Trophoblast cell (in vitro differentiated cells and primary cell): ENCODE data around the gene CCSER2.

ENCODE experiments used
- DNase-seq, 2 donors: peaks; one replicate each; pipeline ENCODE4 v3.0.0-alpha.2; 2016
- H2AFZ ChIP-seq: 2 replicates; pipeline ENCODE4 v1.6.1; 2013; ENCODE audit warnings: low read length, moderate library complexity, mild to moderate bottlenecking; ENCODE audit not compliant: insufficient read depth, poor library complexity
- H2AK5ac ChIP-seq: 2 replicates; pipeline ENCODE4 v1.6.1; 2013; ENCODE audit warnings: mild to moderate bottlenecking, low read length
- H2BK120ac ChIP-seq: 2 replicates; pipeline ENCODE4 v1.6.1; 2013; ENCODE audit warnings: low read length, mild to moderate bottlenecking, moderate library complexity; ENCODE audit not compliant: insufficient read depth, poor library complexity
- H2BK12ac ChIP-seq: 2 replicates; pipeline ENCODE4 v1.6.1; 2013; ENCODE audit warnings: mild to moderate bottlenecking, low read length, moderate library complexity
- H2BK5ac ChIP-seq: 2 replicates; pipeline ENCODE4 v1.6.1; 2013; ENCODE audit warnings: low read length, low read depth, moderate library complexity, mild to moderate bottlenecking; ENCODE audit not compliant: poor library complexity
- H3K14ac ChIP-seq: 2 replicates; pipeline ENCODE4 v1.6.1; 2013; ENCODE audit warnings: mild to moderate bottlenecking, low read length
- H3K18ac ChIP-seq: 2 replicates; pipeline ENCODE4 v1.6.1; 2013; ENCODE audit warnings: mild to moderate bottlenecking, low read length
- H3K23ac ChIP-seq: 2 replicates; pipeline ENCODE4 v1.6.1; 2013; ENCODE audit warnings: low read length
- H3K27ac ChIP-seq: 2 replicates; pipeline ENCODE4 v1.5.1; 2013; ENCODE audit warnings: low read depth, mild to moderate bottlenecking, inconsistent platforms, low read length, moderate library complexity
- H3K27me3 ChIP-seq: 2 replicates; pipeline ENCODE4 v1.6.1; 2013; ENCODE audit warnings: inconsistent platforms, mild to moderate bottlenecking, low read length, moderate library complexity; ENCODE audit not compliant: insufficient read depth
- H3K36me3 ChIP-seq, 2 experiments: 1 replicate in 1 of 2; 2 replicates in 1 of 2; pipeline ENCODE4 v1.6.1; 2013; ENCODE audit warnings: low read length in 2 of 2, mild to moderate bottlenecking in 2 of 2, moderate library complexity in 1 of 2; ENCODE audit not compliant: insufficient read depth in 2 of 2, control insufficient read depth in 1 of 2
- H3K4ac ChIP-seq: 2 replicates; pipeline ENCODE4 v1.6.1; 2013; ENCODE audit warnings: low read depth, mild to moderate bottlenecking, low read length, moderate library complexity
- H3K4me1 ChIP-seq, 2 experiments: 1 replicate in 1 of 2; 2 replicates in 1 of 2; pipeline ENCODE4 v1.6.1; 2013; ENCODE audit warnings: low read length in 2 of 2, mild to moderate bottlenecking in 2 of 2, moderate library complexity in 1 of 2; ENCODE audit not compliant: insufficient read depth in 2 of 2, control insufficient read depth in 1 of 2
- H3K4me2 ChIP-seq: 2 replicates; pipeline ENCODE4 v1.6.1; 2013; ENCODE audit warnings: inconsistent platforms, mild to moderate bottlenecking, low read length, moderate library complexity
- H3K4me3 ChIP-seq: 2 replicates; pipeline ENCODE4 v1.5.1; 2013; ENCODE audit warnings: mild to moderate bottlenecking, low read depth, low read length, inconsistent platforms
- H3K79me1 ChIP-seq: one replicate; pipeline ENCODE4 v1.6.1; 2013; ENCODE audit warnings: low read length
- H3K79me2 ChIP-seq: 2 replicates; pipeline ENCODE4 v1.6.1; 2013; ENCODE audit warnings: low read length, mild to moderate bottlenecking; ENCODE audit not compliant: control insufficient read depth, insufficient read depth, poor library complexity
- H3K9ac ChIP-seq: 2 replicates; pipeline ENCODE4 v1.6.1; 2013; ENCODE audit warnings: mild to moderate bottlenecking, low read length
- H3K9me3 ChIP-seq: 2 replicates; pipeline ENCODE4 v1.6.1; 2013; ENCODE audit warnings: low read depth, mild to moderate bottlenecking, control low read depth, inconsistent platforms, low read length; ENCODE audit not compliant: insufficient read depth
- H4K12ac ChIP-seq: 2 replicates; pipeline ENCODE4 v1.6.1; 2013; ENCODE audit warnings: low read depth, mild to moderate bottlenecking, low read length, moderate library complexity
- H4K8ac ChIP-seq: 2 replicates; pipeline ENCODE4 v1.6.1; 2013; ENCODE audit warnings: low read depth, mild to moderate bottlenecking, low read length, moderate library complexity
- H4K91ac ChIP-seq: one replicate; pipeline ENCODE4 v1.6.1; 2013; ENCODE audit warnings: low read depth, mild to moderate bottlenecking, low read length, moderate library complexity
- WGBS: extraction: QIAGEN DNeasy Blood & Tissue Kit; methylation state at CpG from one replicate; pipeline ENCODE4 v1.1.7; 2013; ENCODE audit warnings: missing lambda C conversion rate; ENCODE audit not compliant: insufficient read length, insufficient coverage; ENCODE audit errors: extremely low coverage; 5-methylcytosine and 5-hydroxymethylcytosine counted together

The CCSER2 gene

DNA sequence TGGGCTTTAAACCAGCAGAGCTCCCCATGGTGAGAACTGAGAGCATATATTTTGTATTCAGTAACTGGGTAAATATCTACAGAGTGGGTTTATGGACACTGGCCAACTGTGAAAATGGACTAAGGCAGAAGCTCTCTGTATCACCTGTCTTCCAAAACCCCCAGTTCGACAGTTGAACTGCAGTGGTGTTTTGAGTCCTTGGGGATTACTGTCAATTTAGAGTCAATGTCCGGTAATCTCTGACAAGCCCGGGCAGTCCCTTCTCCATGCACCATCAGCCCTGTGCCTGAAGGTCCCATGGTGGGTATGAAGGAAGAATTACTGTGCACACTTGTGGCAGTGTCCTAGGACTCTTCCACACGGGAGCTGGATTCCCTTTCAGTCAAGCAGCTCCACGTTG, 235.0 kb downstream of the CCSER2 start:
- Histone ChIP-seq H3K27me3 (no peaks in the 10 kb centered on the region), H4K91ac (no peak overlapping the region), H3K23ac (no peak overlapping the region), H3K27ac (no peak overlapping the region), H3K4me3 (no peak overlapping the region), H3K4me2 (no peak overlapping the region), H3K18ac (no peak overlapping the region), H4K8ac (no peak overlapping the region), H3K4me1 (no peaks in the 10 kb centered on the region), H3K36me3 (no peaks in the 10 kb centered on the region), H2BK120ac (no peak overlapping the region), H3K4ac (no peak overlapping the region), H4K12ac (no peak overlapping the region), H2BK12ac (no peak overlapping the region), H2AK5ac (no peak overlapping the region), H3K79me2 (no peaks in the 10 kb centered on the region), H3K79me1 (no peaks in the 10 kb centered on the region), H3K9me3 (no peaks in the 10 kb centered on the region), H3K9ac (no peak overlapping the region), H2AFZ (no peak overlapping the region), H2BK5ac (no peak overlapping the region), H3K14ac (no peak overlapping the region)
- no peak for DNase-seq
- WGBS = no CpG with 5 or more reads among the region's 5 CpGs

DNA sequence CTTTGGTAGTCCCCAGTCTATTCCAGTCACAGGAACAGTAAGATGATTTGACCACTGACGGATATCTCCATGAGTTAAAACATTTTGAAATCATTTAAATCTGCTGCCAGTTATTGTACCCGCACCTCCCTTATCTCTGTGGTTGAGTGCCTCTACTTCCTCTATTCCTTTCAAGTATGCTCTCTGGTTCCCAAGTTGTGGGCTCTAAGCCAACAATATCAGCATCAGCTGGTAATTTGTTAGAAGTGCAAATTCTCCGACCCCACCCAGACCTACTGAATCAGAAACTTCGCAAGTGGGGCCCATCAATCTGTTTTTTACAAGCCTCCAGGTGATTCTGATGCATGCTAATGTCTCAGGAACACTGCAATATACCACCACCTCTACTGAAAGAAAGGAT, 235.5 kb downstream of the CCSER2 start:
- Histone ChIP-seq H3K9me3 (no peaks in the 10 kb centered on the region), H3K36me3 (no peaks in the 10 kb centered on the region), H2BK120ac (no peak overlapping the region), H3K4me2 (no peak overlapping the region), H3K4ac (no peak overlapping the region), H3K27ac (no peak overlapping the region), H3K4me1 (no peaks in the 10 kb centered on the region), H3K23ac (no peak overlapping the region), H4K91ac (no peak overlapping the region), H2BK5ac (no peak overlapping the region), H3K9ac (no peak overlapping the region), H3K18ac (no peak overlapping the region), H2AK5ac (no peak overlapping the region), H2BK12ac (no peak overlapping the region), H3K79me1 (no peaks in the 10 kb centered on the region), H3K79me2 (no peaks in the 10 kb centered on the region), H4K12ac (no peak overlapping the region), H3K4me3 (no peak overlapping the region), H3K14ac (no peak overlapping the region), H4K8ac (no peak overlapping the region), H2AFZ (no peak overlapping the region), H3K27me3 (no peaks in the 10 kb centered on the region)
- WGBS = no CpG with 5 or more reads among the region's 4 CpGs
- no peak for DNase-seq

DNA sequence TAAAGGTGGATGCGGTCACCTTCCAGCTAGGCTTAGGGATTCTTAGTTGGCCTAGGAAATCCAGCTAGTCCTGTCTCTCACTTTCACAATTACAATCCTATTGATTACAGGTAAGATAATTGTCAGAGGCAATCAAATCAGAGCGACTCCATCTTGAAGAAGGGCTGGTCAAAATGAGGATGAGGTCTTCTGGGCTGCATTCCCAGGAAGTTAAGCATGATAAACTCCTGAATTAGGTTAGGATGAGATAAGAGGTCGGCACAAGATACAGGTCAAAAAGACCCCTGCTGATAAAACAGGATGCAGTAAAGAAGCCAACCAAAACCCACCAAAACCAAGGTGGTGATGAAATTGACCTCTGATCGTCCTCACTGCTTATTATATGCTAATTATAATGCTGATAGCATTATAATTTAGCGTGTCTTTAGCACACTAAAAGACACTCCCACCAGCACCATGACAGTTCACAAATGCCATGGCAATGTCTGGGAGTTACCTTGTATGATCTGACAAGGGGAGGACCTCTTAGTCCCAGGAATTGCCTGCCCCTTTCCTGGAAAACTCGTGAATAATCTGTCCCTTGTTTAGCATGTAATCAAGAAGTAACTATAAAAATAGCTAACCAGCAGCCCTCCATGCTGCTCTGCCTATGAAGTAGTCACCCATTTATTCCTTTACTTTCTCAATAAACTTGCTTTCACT, 237.6 kb downstream of the CCSER2 start:
- Histone ChIP-seq H4K12ac (no peak overlapping the region), H3K9ac (no peak overlapping the region), H3K27ac (no peak overlapping the region), H2AFZ (no peak overlapping the region), H3K4me2 (no peak overlapping the region), H3K14ac (no peak overlapping the region), H3K36me3 (no peaks in the 10 kb centered on the region), H2BK5ac (no peak overlapping the region), H3K9me3 (no peaks in the 10 kb centered on the region), H3K18ac (no peak overlapping the region), H3K79me1 (no peaks in the 10 kb centered on the region), H3K4me3 (no peak overlapping the region), H2BK12ac (no peak overlapping the region), H4K8ac (no peak overlapping the region), H2AK5ac (no peak overlapping the region), H3K4me1 (no peaks in the 10 kb centered on the region), H3K27me3 (no peaks in the 10 kb centered on the region), H3K79me2 (no peaks in the 10 kb centered on the region), H2BK120ac (no peak overlapping the region), H3K4ac (no peak overlapping the region), H4K91ac (no peak overlapping the region), H3K23ac (no peak overlapping the region)
- no CpG with 5 or more reads among the region's 6 CpGs for WGBS
- DNase-seq = no peak

GRCh38 chr10:84567133-84567532, 238.7 kb downstream of the CCSER2 start:
- no peak overlapping the region for H3K4ac ChIP-seq
- no peak overlapping the region for H3K4me2 ChIP-seq
- no peak overlapping the region for H2AK5ac ChIP-seq
- no peaks in the 10 kb centered on the region for H3K27me3 ChIP-seq
- H3K9me3 ChIP-seq = peaks cover 4% of the 10 kb centered on the region
- DNase-seq = no peak
- H3K4me3 ChIP-seq = no peak overlapping the region
- H4K91ac ChIP-seq = no peak overlapping the region
- no peak overlapping the region for H3K23ac ChIP-seq
- no peak overlapping the region for H2BK5ac ChIP-seq
- no peak overlapping the region for H2BK12ac ChIP-seq
- no peak overlapping the region for H4K8ac ChIP-seq
- no peak overlapping the region for H3K18ac ChIP-seq
- H3K36me3 ChIP-seq = no peaks in the 10 kb centered on the region
- H3K79me1 ChIP-seq = no peaks in the 10 kb centered on the region
- no peak overlapping the region for H2AFZ ChIP-seq
- H3K14ac ChIP-seq = no peak overlapping the region
- no peak overlapping the region for H2BK120ac ChIP-seq
- no CpG with 5 or more reads among the region's 2 CpGs for WGBS
- H3K27ac ChIP-seq = no peak overlapping the region
- no peaks in the 10 kb centered on the region for H3K79me2 ChIP-seq
- H3K9ac ChIP-seq = no peak overlapping the region
- no peak overlapping the region for H4K12ac ChIP-seq
- no peaks in the 10 kb centered on the region for H3K4me1 ChIP-seq
